ENCODE data around the gene ABCG5. TPM values are rescaled to one million over a fixed set of nuclear protein-coding genes. Genes with fewer than 3 reads are reported as not detected.

ABCG5 gene
- total and polyA plus RNA-seq, 2 experiments from 2014 or later, result 0.08 TPM; not detected in 1

GRCh38 chr2:43837033-43837432 is 1.6 kb downstream of the ABCG5 start:
- H3K4me1 ChIP-seq (ENCODE audit: insufficient read depth), result peaks cover 5% of the 10 kb centered on the region; the same call in 1 of the 2 replicates
- no peak overlapping the region for H3K4me3 Mint-ChIP-seq
- no peaks in the 10 kb centered on the region for H3K79me2 ChIP-seq (replicated peaks; ENCODE audit: insufficient read depth)
- no peaks in the 10 kb centered on the region for H3K9me2 ChIP-seq (ENCODE audit: insufficient read depth)
- H3K4me2 ChIP-seq, result no peak overlapping the region
- H3F3A ChIP-seq (replicated peaks; ENCODE audit: low read depth), result no peaks in the 10 kb centered on the region
- H3K27ac ChIP-seq (ENCODE audit: low read depth), result no peak overlapping the region
- H4K20me1 ChIP-seq (replicated peaks; ENCODE audit: insufficient read depth), result no peaks in the 10 kb centered on the region
- peaks cover 6% of the 10 kb centered on the region for H3K27me3 ChIP-seq (ENCODE audit: insufficient read depth)
- TF ChIP-seq EZH2phosphoT487 (IDR thresholded peaks at IDR 0.05; ENCODE audit: unreplicated experiment), result no peak
- TF ChIP-seq ETS1 (IDR thresholded peaks at IDR 0.05), result no peak
- no peak for TF ChIP-seq STAT1 (IDR thresholded peaks at IDR 0.05; ENCODE audit: unreplicated experiment)
- TF ChIP-seq CREB1 (CRISPR knock-in tag; IDR thresholded peaks at IDR 0.05; ENCODE audit: low read depth), result no peak
- no peak for TF ChIP-seq EZH2 (IDR thresholded peaks at IDR 0.05; ENCODE audit: low read depth, unreplicated experiment)
- no peak for TF ChIP-seq POLR2AphosphoS5 (IDR thresholded peaks at IDR 0.05; ENCODE audit: low read depth)
- no peak for TF ChIP-seq ZNF462 (CRISPR knock-in tag; IDR thresholded peaks at IDR 0.05)
- TF ChIP-seq JUNB (IDR thresholded peaks at IDR 0.05; ENCODE audit: unreplicated experiment), result no peak
- TF ChIP-seq ZNF114 (CRISPR knock-in tag; IDR thresholded peaks at IDR 0.05), result no peak
- no peak for TF ChIP-seq CTCF (conservative IDR thresholded peaks at IDR 0.05; ENCODE audit: low read depth in 2 of 2)
- TF ChIP-seq REST (IDR thresholded peaks at IDR 0.05; ENCODE audit: unreplicated experiment), result no peak
- TF ChIP-seq NANOG (IDR thresholded peaks at IDR 0.05; ENCODE audit: borderline replicate concordance), result no peak
- TF ChIP-seq ZNF331 (CRISPR knock-in tag; IDR thresholded peaks at IDR 0.05; ENCODE audit: low read depth), result no peak
- H3K4me3 ChIP-seq, result no peak overlapping the region
- peaks cover 15% of the 10 kb centered on the region for H3K4me1 Mint-ChIP-seq
- H3K36me3 ChIP-seq (ENCODE audit: insufficient read depth), result no peaks in the 10 kb centered on the region
- no peak overlapping the region for H2AFZ ChIP-seq
- DNase-seq (ENCODE audit: low spot score) (no peak), ATAC-seq (no peak)
- H3K27ac Mint-ChIP-seq, result no peak overlapping the region
- no peaks in the 10 kb centered on the region for H3K36me3 Mint-ChIP-seq (ENCODE audit: low read depth)
- no peaks in the 10 kb centered on the region for H3K9me3 Mint-ChIP-seq
- peaks cover 5% of the 10 kb centered on the region for H3K27me3 Mint-ChIP-seq (ENCODE audit: insufficient read depth, low read depth, poor library complexity)
